Skeletal muscle tissue (tissue), 5 donors: ENCODE results near the gene LMBR1. TPM values are rescaled to one million over a fixed set of nuclear protein-coding genes. Genes with fewer than 3 reads are reported as not detected.

Experiments used
- H3K27ac ChIP-seq: one replicate; pipeline ENCODE4 v1.7.0; 2013; ENCODE audit warnings: mild to moderate bottlenecking, low read depth, low read length, inconsistent platforms
- H3K27me3 ChIP-seq, 3 donors: one replicate each; pipeline ENCODE4 v1.7.0; 2013; ENCODE audit warnings: low read length in 3 of 3; ENCODE audit not compliant: control insufficient read depth in 3 of 3, insufficient read depth in 3 of 3
- H3K36me3 ChIP-seq, 3 donors: one replicate each; pipeline ENCODE4 v1.7.0; 2013; ENCODE audit warnings: low read length in 3 of 3; ENCODE audit not compliant: control insufficient read depth in 3 of 3, insufficient read depth in 3 of 3
- H3K4me1 ChIP-seq, 3 donors: one replicate each; pipeline ENCODE4 v1.7.0; 2013; ENCODE audit warnings: low read length in 3 of 3, mild to moderate bottlenecking in 3 of 3; ENCODE audit not compliant: control insufficient read depth in 3 of 3, insufficient read depth in 3 of 3
- H3K4me3 ChIP-seq, 3 donors: one replicate each; pipeline ENCODE4 v1.7.0; 2013; ENCODE audit warnings: low read length in 3 of 3
- H3K9ac ChIP-seq, 3 donors: one replicate each; pipeline ENCODE4 v1.7.0; 2013; ENCODE audit warnings: low read length in 3 of 3, mild to moderate bottlenecking in 3 of 3, moderate library complexity in 2 of 3, low read depth in 1 of 3
- H3K9me3 ChIP-seq, 3 donors: one replicate each; pipeline ENCODE4 v1.7.0; 2013; ENCODE audit warnings: low read length in 3 of 3; ENCODE audit not compliant: control insufficient read depth in 3 of 3
- small RNA-seq: library from RNA; depleted of rRNA; stranded (forward); fragments of <200 nt; gene quantifications from one replicate; pipeline ENCODE3, GENCODE V24; 2014
- total RNA-seq: library from RNA; depleted of rRNA; stranded (reverse); fragments of >200 nt; gene quantifications from one replicate; pipeline ENCODE4 v1.2.3, GENCODE V29; 2014
- donor health status: Osteomylitis.

LMBR1 gene
- total RNA-seq, 1 donor from 2014 or later = 97.6 TPM

DNA sequence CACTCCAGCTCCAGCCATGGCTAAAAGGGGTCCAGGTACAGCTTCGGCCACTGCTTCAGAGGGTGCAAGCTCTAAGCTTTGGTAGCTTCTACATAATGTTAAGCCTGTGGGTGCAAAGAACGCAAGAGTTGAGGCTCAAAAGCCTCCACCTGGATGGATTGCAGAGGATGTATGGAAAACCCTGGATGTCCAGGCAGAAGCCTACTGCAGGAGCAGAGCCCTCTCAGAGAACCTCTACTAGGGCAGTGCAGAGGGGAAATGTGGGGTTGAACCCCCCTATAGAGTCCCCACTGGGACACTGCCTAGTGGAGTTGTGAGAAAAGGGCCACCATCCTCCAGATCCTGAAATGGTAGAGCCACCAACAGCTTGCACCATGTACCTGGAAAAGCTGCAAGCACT is 263.1 kb downstream of the LMBR1 start:
- H3K27ac ChIP-seq = no peak overlapping the region
- no peaks in the 10 kb centered on the region for H3K36me3 ChIP-seq
- no peak overlapping the region for H3K9ac ChIP-seq
- H3K4me3 ChIP-seq = no peak overlapping the region
- H3K9me3 ChIP-seq = peaks cover 0 to 6% (median 0%) of the 10 kb centered on the region in 3 donors
- H3K27me3 ChIP-seq = no peaks in the 10 kb centered on the region
- H3K4me1 ChIP-seq = no peaks in the 10 kb centered on the region

- Histone ChIP-seq H3K27ac (no peak overlapping the region), H3K4me3 (no peak overlapping the region), H3K4me1 (no peaks in the 10 kb centered on the region), H3K9ac (no peak overlapping the region), H3K36me3 (no peaks in the 10 kb centered on the region), H3K27me3 (no peaks in the 10 kb centered on the region), H3K9me3 (peaks cover 0 to 6% (median 0%) of the 10 kb centered on the region in 3 donors)
Observed at GRCh38 chr7:156628562-156628961, 264.4 kb downstream of the LMBR1 start.

Small RNA genes lying within 50 kb of the gene (small RNA-seq; reads per million reads assigned to genes)
- gene RNU4-31P = not detected

Other genes with a start within 250 kb of the LMBR1 start
- 17.2 TPM for gene NOM1, start 56.5 kb upstream of the LMBR1 start, total RNA-seq
- not detected for gene MNX1, start 117.5 kb upstream of the LMBR1 start, total RNA-seq
- 78.8 TPM for gene UBE3C, start 245.7 kb upstream of the LMBR1 start, total RNA-seq